ENCODE results near the gene RANBP17.

RANBP17 gene

DNA sequence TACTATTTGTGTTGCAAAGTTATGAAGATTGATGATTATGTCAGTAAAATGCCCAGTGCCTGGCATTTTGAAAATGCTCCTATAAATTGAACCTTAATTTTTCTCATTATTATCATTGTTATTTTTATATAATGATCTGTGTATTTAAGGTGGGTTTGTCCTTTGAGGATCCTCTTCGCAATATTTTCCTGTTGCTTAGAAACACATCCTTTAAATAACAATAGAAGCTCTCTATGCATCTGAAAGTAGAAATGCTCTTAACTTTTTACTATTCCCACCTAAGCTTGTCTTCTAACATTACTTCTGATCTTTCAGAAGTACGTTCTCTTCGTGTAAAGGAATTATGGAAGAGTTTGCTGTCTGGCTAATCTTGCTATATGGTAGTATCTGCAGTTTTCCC, 232.5 kb downstream of the RANBP17 start:
- Histone ChIP-seq H3K9me3 (ENCODE audit: control insufficient read depth in 1 of 2, low read length in 2 of 2) (peaks cover 0 to 4% of the 10 kb centered on the region in 2 donors), H3K27me3 (ENCODE audit: low read depth, low read length) (no peaks in the 10 kb centered on the region), H3K27ac (ENCODE audit: low read length) (no peak overlapping the region), H3K4me1 (ENCODE audit: control insufficient read depth in 1 of 2, insufficient read depth in 2 of 2, low read length in 2 of 2) (no peaks in the 10 kb centered on the region), H3K4me3 (ENCODE audit: low read depth in 1 of 2, low read length in 2 of 2) (no peak overlapping the region), H3K36me3 (ENCODE audit: control insufficient read depth in 1 of 2, insufficient read depth in 2 of 2, low read length in 2 of 2) (no peaks in the 10 kb centered on the region)

DNA sequence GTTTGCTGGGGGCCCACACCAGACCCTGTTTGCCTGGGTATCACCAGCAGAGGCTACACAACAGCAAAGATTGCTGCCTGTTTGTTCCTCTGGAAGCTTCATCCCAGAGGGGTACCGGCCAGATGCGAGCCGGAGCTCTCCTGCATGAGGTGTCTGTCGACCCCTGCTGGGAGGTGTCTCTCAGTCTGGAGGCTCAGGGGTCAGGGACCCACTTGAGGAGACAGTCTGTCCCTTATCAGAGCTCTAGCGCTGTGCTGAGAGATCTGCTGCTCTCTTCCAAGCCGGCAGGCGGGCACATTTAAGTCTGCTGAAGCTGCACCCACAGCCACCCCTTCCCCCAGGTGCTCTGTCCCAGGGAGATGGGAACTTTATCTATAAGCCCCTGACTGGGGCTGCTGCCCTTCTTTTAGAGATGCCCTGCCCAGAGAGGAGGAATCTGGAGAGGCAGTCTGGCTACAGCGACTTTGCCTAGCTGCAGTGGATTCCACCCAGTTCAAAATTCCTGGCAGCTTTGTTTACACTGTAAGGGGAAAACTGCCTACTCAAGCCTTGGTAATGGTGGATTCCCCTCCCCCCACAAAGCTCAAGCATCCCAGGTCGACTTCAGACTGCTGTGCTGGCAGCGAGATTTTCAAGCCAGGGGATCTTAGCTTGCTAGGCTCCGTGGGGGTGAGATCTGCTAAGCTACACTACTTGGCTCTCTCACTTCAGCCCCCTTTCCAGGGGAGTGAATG, 241.2 kb downstream of the RANBP17 start:
- no peak overlapping the region for H3K27ac ChIP-seq (ENCODE audit: low read length)
- H3K36me3 ChIP-seq (ENCODE audit: control insufficient read depth in 1 of 2, insufficient read depth in 2 of 2, low read length in 2 of 2), result no peaks in the 10 kb centered on the region
- H3K9me3 ChIP-seq (ENCODE audit: control insufficient read depth in 1 of 2, low read length in 2 of 2), result no peaks in the 10 kb centered on the region
- no peak overlapping the region for H3K4me3 ChIP-seq (ENCODE audit: low read depth in 1 of 2, low read length in 2 of 2)
- no peaks in the 10 kb centered on the region for H3K4me1 ChIP-seq (ENCODE audit: control insufficient read depth in 1 of 2, insufficient read depth in 2 of 2, low read length in 2 of 2)
- no peaks in the 10 kb centered on the region for H3K27me3 ChIP-seq (ENCODE audit: low read depth, low read length)

DNA sequence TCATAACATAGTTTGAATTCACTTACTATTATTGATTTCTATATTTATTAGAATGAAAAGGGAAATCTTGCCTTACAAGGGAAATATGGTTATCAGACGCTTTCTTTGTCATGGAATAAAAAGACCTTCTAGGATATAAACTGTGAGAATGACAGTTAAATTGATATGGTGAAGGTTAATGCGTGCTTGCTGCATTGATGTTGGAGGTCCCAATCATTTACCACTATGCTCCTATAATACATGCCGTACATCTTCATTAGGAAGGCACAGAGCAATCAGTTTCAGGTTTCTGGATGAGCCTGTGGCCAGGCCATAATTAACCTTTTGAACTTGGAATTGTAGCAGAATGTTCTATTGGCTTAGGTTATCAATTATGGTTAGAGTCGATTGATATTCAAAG, 245.9 kb downstream of the RANBP17 start:
- Histone ChIP-seq H3K4me3 (ENCODE audit: low read depth in 1 of 2, low read length in 2 of 2) (no peak overlapping the region), H3K9me3 (ENCODE audit: control insufficient read depth in 1 of 2, low read length in 2 of 2) (no peaks in the 10 kb centered on the region), H3K27ac (ENCODE audit: low read length) (no peak overlapping the region), H3K27me3 (ENCODE audit: low read depth, low read length) (no peaks in the 10 kb centered on the region), H3K36me3 (ENCODE audit: control insufficient read depth in 1 of 2, insufficient read depth in 2 of 2, low read length in 2 of 2) (no peaks in the 10 kb centered on the region), H3K4me1 (ENCODE audit: control insufficient read depth in 1 of 2, insufficient read depth in 2 of 2, low read length in 2 of 2) (no peaks in the 10 kb centered on the region)

DNA sequence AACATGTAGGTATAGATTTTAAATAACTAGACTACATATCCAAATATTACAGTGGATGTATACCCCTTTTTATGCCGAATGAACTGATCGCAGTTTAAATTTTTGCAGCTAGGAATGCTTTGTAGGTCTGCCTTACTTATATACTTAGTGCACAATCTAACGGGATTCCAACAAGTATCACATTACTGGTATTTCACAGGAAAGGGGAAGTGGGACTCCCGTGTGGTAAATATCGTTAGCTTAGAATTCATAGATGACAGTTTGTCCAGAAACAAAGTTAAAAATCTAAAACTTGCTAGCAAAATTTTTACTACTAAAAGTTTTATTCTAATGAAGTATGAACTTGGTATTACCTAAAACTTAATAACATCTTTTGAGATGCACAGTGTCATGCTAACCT, 253.7 kb downstream of the RANBP17 start:
- H3K27me3 ChIP-seq (ENCODE audit: low read depth, low read length), result no peaks in the 10 kb centered on the region
- no peaks in the 10 kb centered on the region for H3K36me3 ChIP-seq (ENCODE audit: control insufficient read depth in 1 of 2, insufficient read depth in 2 of 2, low read length in 2 of 2)
- H3K4me3 ChIP-seq (ENCODE audit: low read depth in 1 of 2, low read length in 2 of 2), result no peak overlapping the region
- H3K4me1 ChIP-seq (ENCODE audit: control insufficient read depth in 1 of 2, insufficient read depth in 2 of 2, low read length in 2 of 2), result no peaks in the 10 kb centered on the region
- H3K27ac ChIP-seq (ENCODE audit: low read length), result no peak overlapping the region
- no peaks in the 10 kb centered on the region for H3K9me3 ChIP-seq (ENCODE audit: control insufficient read depth in 1 of 2, low read length in 2 of 2)

DNA sequence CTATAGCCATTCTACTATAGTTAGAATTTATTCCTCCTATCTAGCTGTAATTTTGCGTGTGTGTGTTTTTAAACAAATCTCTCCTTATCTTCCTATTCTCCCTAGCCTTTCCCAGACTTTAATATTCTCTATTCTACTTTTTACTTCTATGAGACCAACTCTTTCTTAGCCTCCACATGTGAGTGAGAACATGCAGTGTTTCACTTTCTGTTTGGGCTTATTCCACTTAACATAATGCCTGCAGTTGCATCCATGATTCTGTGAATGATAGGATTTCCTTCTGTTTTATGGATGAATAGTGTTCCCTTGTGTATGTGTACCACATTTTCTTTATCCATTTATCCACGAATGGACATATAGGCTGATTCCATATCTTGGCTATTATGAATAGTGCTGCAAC, 254.9 kb downstream of the RANBP17 start:
- Histone ChIP-seq H3K4me1 (ENCODE audit: control insufficient read depth in 1 of 2, insufficient read depth in 2 of 2, low read length in 2 of 2) (no peaks in the 10 kb centered on the region), H3K27ac (ENCODE audit: low read length) (no peak overlapping the region), H3K4me3 (ENCODE audit: low read depth in 1 of 2, low read length in 2 of 2) (no peak overlapping the region), H3K36me3 (ENCODE audit: control insufficient read depth in 1 of 2, insufficient read depth in 2 of 2, low read length in 2 of 2) (no peaks in the 10 kb centered on the region), H3K9me3 (ENCODE audit: control insufficient read depth in 1 of 2, low read length in 2 of 2) (no peaks in the 10 kb centered on the region), H3K27me3 (ENCODE audit: low read depth, low read length) (no peaks in the 10 kb centered on the region)

DNA sequence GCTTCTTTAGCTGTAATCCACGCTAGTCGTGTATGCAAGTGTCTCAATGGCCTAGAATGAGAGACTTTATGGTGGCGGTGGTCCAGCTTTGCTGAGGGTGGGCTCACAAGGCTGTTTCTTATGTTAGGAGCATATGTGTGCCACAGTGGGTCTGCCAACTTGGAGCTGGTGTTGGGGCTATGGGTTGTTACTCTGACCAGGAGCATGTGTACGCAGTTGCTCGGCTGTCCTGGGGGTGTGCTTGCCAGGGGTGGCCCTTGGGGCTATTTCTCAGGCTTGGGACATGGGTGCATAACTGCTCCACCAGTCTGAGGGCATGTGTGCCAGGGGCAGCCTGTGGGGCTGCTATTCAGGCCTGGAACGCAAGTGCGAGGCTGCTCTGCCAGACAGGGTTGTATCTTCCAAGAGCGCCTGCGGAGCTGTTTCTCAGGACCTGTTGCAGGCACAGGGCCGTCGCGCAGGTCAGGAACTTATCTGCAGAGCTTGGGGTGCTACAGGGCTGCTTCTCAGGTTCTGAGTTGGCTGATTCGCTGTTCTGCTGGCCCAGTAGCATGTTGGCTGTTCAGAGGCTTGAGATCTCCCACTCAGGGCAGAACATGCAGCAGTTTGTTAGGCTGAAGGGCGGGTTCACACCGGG, 259.3 kb downstream of the RANBP17 start:
- no peak overlapping the region for H3K27ac ChIP-seq (ENCODE audit: low read length)
- H3K36me3 ChIP-seq (ENCODE audit: control insufficient read depth in 1 of 2, insufficient read depth in 2 of 2, low read length in 2 of 2), result no peaks in the 10 kb centered on the region
- no peaks in the 10 kb centered on the region for H3K9me3 ChIP-seq (ENCODE audit: control insufficient read depth in 1 of 2, low read length in 2 of 2)
- no peaks in the 10 kb centered on the region for H3K4me1 ChIP-seq (ENCODE audit: control insufficient read depth in 1 of 2, insufficient read depth in 2 of 2, low read length in 2 of 2)
- no peaks in the 10 kb centered on the region for H3K27me3 ChIP-seq (ENCODE audit: low read depth, low read length)
- H3K4me3 ChIP-seq (ENCODE audit: low read depth in 1 of 2, low read length in 2 of 2), result no peak overlapping the region

DNA sequence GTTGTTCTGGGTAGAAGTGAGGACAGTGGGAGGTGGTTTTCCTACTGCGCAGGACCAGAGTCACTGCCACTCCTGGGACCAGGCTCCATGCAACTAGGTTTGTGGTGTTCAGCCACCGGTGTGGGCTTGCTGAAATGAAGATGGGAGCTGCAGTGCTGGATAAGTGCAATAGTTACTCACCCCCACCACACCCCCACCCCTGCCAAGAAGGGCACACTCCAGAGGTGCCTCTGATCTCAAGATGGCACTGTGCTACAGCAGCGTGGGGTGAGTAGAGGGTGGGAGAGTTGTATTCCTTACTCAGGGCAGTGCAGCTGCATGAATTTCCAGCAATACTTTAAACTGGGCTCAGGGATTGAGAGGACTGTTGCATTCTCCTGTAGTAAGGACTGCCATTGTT, 259.8 kb downstream of the RANBP17 start:
- Histone ChIP-seq H3K9me3 (ENCODE audit: control insufficient read depth in 1 of 2, low read length in 2 of 2) (no peaks in the 10 kb centered on the region), H3K27me3 (ENCODE audit: low read depth, low read length) (no peaks in the 10 kb centered on the region), H3K4me1 (ENCODE audit: control insufficient read depth in 1 of 2, insufficient read depth in 2 of 2, low read length in 2 of 2) (no peaks in the 10 kb centered on the region), H3K27ac (ENCODE audit: low read length) (no peak overlapping the region), H3K36me3 (ENCODE audit: control insufficient read depth in 1 of 2, insufficient read depth in 2 of 2, low read length in 2 of 2) (no peaks in the 10 kb centered on the region), H3K4me3 (ENCODE audit: low read depth in 1 of 2, low read length in 2 of 2) (no peak overlapping the region)

DNA sequence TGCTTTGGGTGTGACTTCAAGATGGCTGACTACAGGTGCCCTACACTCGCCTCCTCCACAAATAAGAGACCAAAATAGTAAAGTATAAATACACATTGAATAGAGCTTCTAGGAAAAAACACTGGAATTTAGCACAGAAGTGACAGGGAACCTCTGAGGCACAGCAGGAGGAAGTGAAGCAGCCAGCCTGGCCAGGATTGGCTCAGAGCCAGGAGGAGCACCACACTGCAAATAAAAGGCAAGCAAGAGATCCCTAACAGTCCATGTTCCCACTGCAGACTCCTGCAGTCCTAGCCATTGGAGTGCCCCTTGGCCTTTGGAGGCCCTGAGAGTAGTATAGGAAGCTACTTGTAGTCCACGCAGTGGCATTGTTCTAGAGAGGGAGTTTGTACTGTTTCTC, 260.6 kb downstream of the RANBP17 start:
- H3K36me3 ChIP-seq (ENCODE audit: control insufficient read depth in 1 of 2, insufficient read depth in 2 of 2, low read length in 2 of 2), result no peaks in the 10 kb centered on the region
- no peaks in the 10 kb centered on the region for H3K9me3 ChIP-seq (ENCODE audit: control insufficient read depth in 1 of 2, low read length in 2 of 2)
- no peak overlapping the region for H3K27ac ChIP-seq (ENCODE audit: low read length)
- no peaks in the 10 kb centered on the region for H3K27me3 ChIP-seq (ENCODE audit: low read depth, low read length)
- H3K4me3 ChIP-seq (ENCODE audit: low read depth in 1 of 2, low read length in 2 of 2), result no peak overlapping the region
- no peaks in the 10 kb centered on the region for H3K4me1 ChIP-seq (ENCODE audit: control insufficient read depth in 1 of 2, insufficient read depth in 2 of 2, low read length in 2 of 2)

DNA sequence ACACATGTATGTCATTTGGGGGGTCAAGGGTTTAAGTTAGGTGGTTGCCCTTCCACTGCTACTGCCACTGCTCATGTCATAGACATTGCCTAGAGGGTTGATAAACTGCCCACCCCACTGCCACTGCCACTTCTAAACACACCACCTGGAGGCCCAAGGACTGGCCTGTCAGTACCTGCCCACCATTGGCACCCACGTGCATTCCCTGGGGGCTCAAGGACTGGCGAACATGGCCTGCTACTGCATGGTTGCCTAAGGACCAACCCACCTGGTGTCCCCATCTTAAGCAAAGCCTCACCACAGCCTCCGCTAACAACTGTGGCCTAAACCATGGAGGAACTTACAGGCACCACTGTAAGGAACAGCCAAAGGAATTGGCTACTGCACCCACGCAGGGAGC, 261.6 kb downstream of the RANBP17 start:
- no peaks in the 10 kb centered on the region for H3K27me3 ChIP-seq (ENCODE audit: low read depth, low read length)
- no peaks in the 10 kb centered on the region for H3K36me3 ChIP-seq (ENCODE audit: control insufficient read depth in 1 of 2, insufficient read depth in 2 of 2, low read length in 2 of 2)
- no peaks in the 10 kb centered on the region for H3K4me1 ChIP-seq (ENCODE audit: control insufficient read depth in 1 of 2, insufficient read depth in 2 of 2, low read length in 2 of 2)
- H3K27ac ChIP-seq (ENCODE audit: low read length), result no peak overlapping the region
- no peak overlapping the region for H3K4me3 ChIP-seq (ENCODE audit: low read depth in 1 of 2, low read length in 2 of 2)
- no peaks in the 10 kb centered on the region for H3K9me3 ChIP-seq (ENCODE audit: control insufficient read depth in 1 of 2, low read length in 2 of 2)

DNA sequence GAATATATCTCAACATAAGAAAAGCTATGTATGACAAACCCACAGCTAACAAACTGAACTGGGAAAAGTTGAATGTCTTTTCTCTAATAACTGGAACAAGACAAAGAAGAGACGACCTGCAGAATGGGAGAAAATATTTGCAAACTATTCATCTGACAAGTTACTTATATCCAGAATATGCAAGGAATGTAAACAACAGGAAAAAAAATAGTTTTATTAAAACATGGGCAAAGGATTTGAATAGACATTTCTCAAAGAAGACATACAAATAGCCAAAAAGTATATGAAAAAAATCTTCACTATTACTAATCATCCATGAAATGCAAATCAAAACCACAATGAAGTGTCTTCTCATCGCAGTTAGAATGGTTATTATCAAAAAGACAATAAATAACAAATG, 265.5 kb downstream of the RANBP17 start:
- Histone ChIP-seq H3K4me1 (ENCODE audit: control insufficient read depth in 1 of 2, insufficient read depth in 2 of 2, low read length in 2 of 2) (no peaks in the 10 kb centered on the region), H3K27ac (ENCODE audit: low read length) (no peak overlapping the region), H3K4me3 (ENCODE audit: low read depth in 1 of 2, low read length in 2 of 2) (no peak overlapping the region), H3K36me3 (ENCODE audit: control insufficient read depth in 1 of 2, insufficient read depth in 2 of 2, low read length in 2 of 2) (no peaks in the 10 kb centered on the region), H3K27me3 (ENCODE audit: low read depth, low read length) (no peaks in the 10 kb centered on the region), H3K9me3 (ENCODE audit: control insufficient read depth in 1 of 2, low read length in 2 of 2) (no peaks in the 10 kb centered on the region)

DNA sequence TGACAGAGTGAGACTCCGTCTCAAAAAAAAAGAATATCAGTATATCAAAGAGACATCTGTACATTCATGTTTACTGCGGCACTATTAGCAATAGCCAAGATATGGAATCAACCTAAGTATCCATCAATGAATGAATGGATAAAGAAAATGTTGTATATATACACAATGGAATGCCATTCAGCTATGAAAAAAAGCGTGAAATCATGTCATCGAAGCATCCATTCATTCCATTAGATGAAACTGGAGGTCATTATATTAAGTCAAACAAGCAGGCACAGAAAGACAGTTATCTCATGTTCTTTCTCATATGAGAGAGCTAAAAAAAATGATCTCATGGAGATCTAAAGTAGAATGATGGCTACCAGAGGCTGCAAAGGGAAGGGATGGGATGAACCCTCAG, 266.3 kb downstream of the RANBP17 start:
- H3K36me3 ChIP-seq (ENCODE audit: control insufficient read depth in 1 of 2, insufficient read depth in 2 of 2, low read length in 2 of 2), result no peaks in the 10 kb centered on the region
- no peak overlapping the region for H3K27ac ChIP-seq (ENCODE audit: low read length)
- H3K4me1 ChIP-seq (ENCODE audit: control insufficient read depth in 1 of 2, insufficient read depth in 2 of 2, low read length in 2 of 2), result no peaks in the 10 kb centered on the region
- H3K27me3 ChIP-seq (ENCODE audit: low read depth, low read length), result no peaks in the 10 kb centered on the region
- no peak overlapping the region for H3K4me3 ChIP-seq (ENCODE audit: low read depth in 1 of 2, low read length in 2 of 2)
- H3K9me3 ChIP-seq (ENCODE audit: control insufficient read depth in 1 of 2, low read length in 2 of 2), result no peaks in the 10 kb centered on the region

DNA sequence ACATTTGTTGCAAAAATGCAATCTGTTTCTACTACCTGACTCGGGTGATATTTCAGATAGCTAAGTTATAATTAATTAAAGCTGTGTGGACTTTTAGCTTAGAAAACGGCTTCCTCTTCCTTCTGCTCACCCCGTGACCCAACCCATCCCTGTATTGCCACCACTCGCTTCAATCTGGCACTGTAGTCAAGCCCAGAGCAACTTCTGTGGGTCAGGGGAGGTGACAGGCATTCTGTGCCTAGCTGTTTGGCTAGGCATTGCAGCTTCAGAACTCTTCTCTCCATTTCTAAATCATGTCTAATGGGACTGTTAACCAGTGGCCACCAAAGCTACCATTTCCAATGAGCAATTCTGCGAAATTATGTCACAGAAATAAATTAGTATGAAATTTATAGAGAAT, 267.5 kb downstream of the RANBP17 start:
- Histone ChIP-seq H3K27ac (ENCODE audit: low read length) (no peak overlapping the region), H3K4me3 (ENCODE audit: low read depth in 1 of 2, low read length in 2 of 2) (no peak overlapping the region)

More for the DNA sequence above, 267.5 kb downstream of the RANBP17 start:
- Histone ChIP-seq H3K9me3 (ENCODE audit: control insufficient read depth in 1 of 2, low read length in 2 of 2) (no peaks in the 10 kb centered on the region), H3K27me3 (ENCODE audit: low read depth, low read length) (no peaks in the 10 kb centered on the region), H3K36me3 (ENCODE audit: control insufficient read depth in 1 of 2, insufficient read depth in 2 of 2, low read length in 2 of 2) (no peaks in the 10 kb centered on the region), H3K4me1 (ENCODE audit: control insufficient read depth in 1 of 2, insufficient read depth in 2 of 2, low read length in 2 of 2) (no peaks in the 10 kb centered on the region)

All from muscle layer of duodenum (tissue), 2 donors.